ENCODE data around the gene SH3BP1. TPM values are rescaled to one million over a fixed set of nuclear protein-coding genes. Genes with fewer than 3 reads are reported as not detected.

The SH3BP1 gene
- total and polyA plus RNA-seq, 2 of the 8 experiments (the other 6 are each of a cell fraction or from before 2014, with no cell fraction given), result 23.9 to 40.3 TPM

DNA sequence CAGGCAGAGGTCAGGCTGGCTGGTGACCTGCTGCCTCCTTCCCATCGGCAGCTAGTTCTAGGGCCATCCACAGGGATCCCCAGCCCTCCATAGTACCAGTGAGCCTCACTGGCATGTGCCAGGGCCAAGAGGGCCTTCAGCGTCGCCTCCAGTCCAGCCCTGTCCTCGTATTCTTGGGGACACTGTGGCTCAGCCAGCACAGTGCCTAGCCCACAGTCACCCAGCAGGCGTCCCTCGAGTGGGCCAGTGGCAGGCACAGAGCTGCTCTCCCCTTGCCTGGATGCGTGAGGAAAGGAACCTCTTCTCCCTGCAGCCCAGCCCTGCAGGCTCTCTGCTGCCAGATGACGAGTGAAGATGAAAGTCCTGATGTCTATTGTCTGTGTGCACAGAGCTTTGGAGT, 10.6 kb upstream of the SH3BP1 start (continued):
- TF ChIP-seq NANOG (IDR thresholded peaks at IDR 0.05; ENCODE audit: insufficient read depth, low read depth, low read length, poor library complexity, severe bottlenecking) (no peak), CHD2 (IDR thresholded peaks at IDR 0.05; ENCODE audit: low read length) (no peak), CTBP2 (IDR thresholded peaks at IDR 0.05; ENCODE audit: borderline replicate concordance, insufficient read depth, insufficient read length, low read length) (no peak), TEAD4 (IDR thresholded peaks at IDR 0.05; ENCODE audit: low read depth, low read length) (no peak), CHD7 (IDR thresholded peaks at IDR 0.05; ENCODE audit: insufficient replicate concordance, low read length) (no peak), POU5F1 (IDR thresholded peaks at IDR 0.05; ENCODE audit: low read depth, low read length) (no peak), MAX (IDR thresholded peaks at IDR 0.05) (no peak), EP300 (IDR thresholded peaks at IDR 0.05; ENCODE audit: borderline replicate concordance in 1 of 2, low read depth in 2 of 2, low read length in 2 of 2) (no peak)

Measured in H1 (cell line).